MM.1S (cell line): ENCODE data around the gene PNPT1.

Experiments
- CTCF ChIP-seq: fragments of 300-600 bp; sonication (generic); IDR thresholded peaks from 2 replicates; pipeline ENCODE4 v1.5.1; 2016; ENCODE audit warnings: antibody characterized with exemption, low read length, mixed read lengths
- EZH2 ChIP-seq: fragments of 300-600 bp; sonication (generic); optimal IDR thresholded peaks from 2 replicates; pipeline ENCODE3; 2017; ENCODE audit warnings: low read depth, mild to moderate bottlenecking, antibody characterized with exemption, low read length, mixed read lengths
- EZH2phosphoT487 ChIP-seq: fragments of 300-600 bp; sonication (generic); IDR thresholded peaks from 2 replicates; pipeline ENCODE4 v1.6.1; 2018; ENCODE audit warnings: antibody characterized with exemption, low read length

GRCh38 chr2:55705027-55705653 is 11.5 kb upstream of the PNPT1 start:
- no peak for TF ChIP-seq CTCF
- TF ChIP-seq EZH2phosphoT487, result no peak
- no peak for TF ChIP-seq EZH2
